Adipocyte (in vitro differentiated cells): Measurements from ENCODE around the gene NGB.

ENCODE experiments used
- DNase-seq: peaks from one replicate; pipeline ENCODE4 v3.0.0-alpha.2; 2015; ENCODE audit warnings: low read depth
- H3K27me3 ChIP-seq: replicated peaks from 2 replicates; pipeline ENCODE4 v1.7.0; 2013; ENCODE audit warnings: mild to moderate bottlenecking, low read length, moderate library complexity; ENCODE audit not compliant: control insufficient read depth, insufficient read depth
- H3K36me3 ChIP-seq: 2 replicates; pipeline ENCODE4 v1.7.0; 2013; ENCODE audit warnings: low read length, mild to moderate bottlenecking, moderate library complexity; ENCODE audit not compliant: control insufficient read depth, insufficient read depth, severe bottlenecking
- H3K4me1 ChIP-seq: 2 replicates; pipeline ENCODE4 v1.7.0; 2013; ENCODE audit warnings: mild to moderate bottlenecking, low read length, moderate library complexity; ENCODE audit not compliant: control insufficient read depth, insufficient read depth
- H3K4me3 ChIP-seq: 2 replicates; pipeline ENCODE4 v1.7.0; 2013; ENCODE audit warnings: mild to moderate bottlenecking, low read length, moderate library complexity
- H3K9ac ChIP-seq: 2 replicates; pipeline ENCODE4 v1.7.0; 2013; ENCODE audit warnings: mild to moderate bottlenecking, low read length, moderate library complexity
- H3K9me3 ChIP-seq: 2 replicates; pipeline ENCODE4 v1.7.0; 2013; ENCODE audit warnings: mild to moderate bottlenecking, low read length, moderate library complexity; ENCODE audit not compliant: control insufficient read depth

The NGB gene

GRCh38 chr14:77260631-77261030, 10.4 kb downstream of the NGB start:
- Histone ChIP-seq H3K27me3 (peaks cover 29% of the 10 kb centered on the region), H3K4me3 (no peak overlapping the region), H3K36me3 (no peaks in the 10 kb centered on the region), H3K9ac (no peak overlapping the region), H3K9me3 (no peaks in the 10 kb centered on the region), H3K4me1 (no peaks in the 10 kb centered on the region)
- DNase-seq = no peak

GRCh38 chr14:77260199-77260598, 10.8 kb downstream of the NGB start:
- H3K27me3 ChIP-seq = peaks cover 29% of the 10 kb centered on the region
- no peaks in the 10 kb centered on the region for H3K36me3 ChIP-seq
- no peaks in the 10 kb centered on the region for H3K4me1 ChIP-seq
- H3K9ac ChIP-seq = no peak overlapping the region
- no peak overlapping the region for H3K4me3 ChIP-seq
- no peaks in the 10 kb centered on the region for H3K9me3 ChIP-seq
- no peak for DNase-seq

- DNase-seq = no peak
- H3K4me1 ChIP-seq = no peaks in the 10 kb centered on the region
- H3K9me3 ChIP-seq = no peaks in the 10 kb centered on the region
- peaks cover 28% of the 10 kb centered on the region for H3K27me3 ChIP-seq
- no peak overlapping the region for H3K4me3 ChIP-seq
- H3K36me3 ChIP-seq = no peaks in the 10 kb centered on the region
- no peak overlapping the region for H3K9ac ChIP-seq
Measured at GRCh38 chr14:77259025-77259715, 11.8 kb downstream of the NGB start.

GRCh38 chr14:77258566-77258965, 12.4 kb downstream of the NGB start:
- DNase-seq = no peak
- no peak overlapping the region for H3K9ac ChIP-seq
- H3K27me3 ChIP-seq = peaks cover 25% of the 10 kb centered on the region
- H3K36me3 ChIP-seq = no peaks in the 10 kb centered on the region
- no peaks in the 10 kb centered on the region for H3K9me3 ChIP-seq
- H3K4me3 ChIP-seq = no peak overlapping the region
- H3K4me1 ChIP-seq = no peaks in the 10 kb centered on the region

GRCh38 chr14:77257700-77258099, 13.3 kb downstream of the NGB start:
- Histone ChIP-seq H3K36me3 (no peaks in the 10 kb centered on the region), H3K4me3 (no peak overlapping the region), H3K4me1 (no peaks in the 10 kb centered on the region), H3K9ac (no peak overlapping the region), H3K27me3 (peaks cover 27% of the 10 kb centered on the region), H3K9me3 (no peaks in the 10 kb centered on the region)
- no peak for DNase-seq

- Histone ChIP-seq H3K27me3 (peaks cover 33% of the 10 kb centered on the region), H3K4me1 (no peaks in the 10 kb centered on the region), H3K9me3 (no peaks in the 10 kb centered on the region), H3K36me3 (no peaks in the 10 kb centered on the region), H3K9ac (no peak overlapping the region), H3K4me3 (no peak overlapping the region)
- no peak for DNase-seq
Measured at GRCh38 chr14:77256694-77257093, 14.3 kb downstream of the NGB start.

- H3K36me3 ChIP-seq = no peaks in the 10 kb centered on the region
- peaks cover 27% of the 10 kb centered on the region for H3K27me3 ChIP-seq
- no peaks in the 10 kb centered on the region for H3K4me1 ChIP-seq
- no peak for DNase-seq
- H3K4me3 ChIP-seq = no peak overlapping the region
- H3K9me3 ChIP-seq = no peaks in the 10 kb centered on the region
- no peak overlapping the region for H3K9ac ChIP-seq
Measured at GRCh38 chr14:77253333-77254190, 17.4 kb downstream of the NGB start.

GRCh38 chr14:77251870-77252269, 19.1 kb downstream of the NGB start:
- no peak overlapping the region for H3K4me3 ChIP-seq
- peaks cover 35% of the 10 kb centered on the region for H3K27me3 ChIP-seq
- H3K9me3 ChIP-seq = no peaks in the 10 kb centered on the region

GRCh38 chr14:77250927-77251326, 20.1 kb downstream of the NGB start:
- DNase-seq = no peak
- Histone ChIP-seq H3K9ac (no peak overlapping the region), H3K36me3 (no peaks in the 10 kb centered on the region), H3K4me1 (no peaks in the 10 kb centered on the region), H3K9me3 (no peaks in the 10 kb centered on the region), H3K4me3 (no peak overlapping the region), H3K27me3 (peaks cover 31% of the 10 kb centered on the region)

More at GRCh38 chr14:77251870-77252269, 19.1 kb downstream of the NGB start:
- H3K36me3 ChIP-seq = no peaks in the 10 kb centered on the region
- no peak for DNase-seq
- no peak overlapping the region for H3K9ac ChIP-seq
- H3K4me1 ChIP-seq = no peaks in the 10 kb centered on the region

GRCh38 chr14:77249286-77249685, 21.7 kb downstream of the NGB start:
- Histone ChIP-seq H3K36me3 (no peaks in the 10 kb centered on the region), H3K4me3 (no peak overlapping the region), H3K9ac (no peak overlapping the region), H3K4me1 (no peaks in the 10 kb centered on the region), H3K27me3 (peaks cover 31% of the 10 kb centered on the region), H3K9me3 (no peaks in the 10 kb centered on the region)
- DNase-seq = no peak

- no peaks in the 10 kb centered on the region for H3K9me3 ChIP-seq
- H3K4me1 ChIP-seq = no peaks in the 10 kb centered on the region
- no peak overlapping the region for H3K9ac ChIP-seq
- no peak for DNase-seq
- H3K4me3 ChIP-seq = no peak overlapping the region
- peaks cover 29% of the 10 kb centered on the region for H3K27me3 ChIP-seq
- no peaks in the 10 kb centered on the region for H3K36me3 ChIP-seq
Measured at GRCh38 chr14:77248666-77249065, 22.3 kb downstream of the NGB start.
